Tibial nerve (tissue), 4 donors: ENCODE results near the gene CD7.

Source experiments
- CTCF ChIP-seq, 5 experiments: fragments of 200-600 bp in 3 of 5; fragments of 450-650 bp in 2 of 5; sonication (generic) in 3 of 5; IDR thresholded peaks; one replicate each; pipeline ENCODE4 v1.5.1; 2016 to 2019; ENCODE audit warnings: antibody characterized with exemption in 5 of 5, mild to moderate bottlenecking in 3 of 5, moderate library complexity in 2 of 5
- EP300 ChIP-seq, 2 donors: sonication (generic); formaldehyde crosslinking; IDR thresholded peaks; one replicate each; pipeline ENCODE4 v1.6.1; 2017; ENCODE audit warnings: antibody characterized with exemption in 2 of 2, mild to moderate bottlenecking in 1 of 2
- POLR2A ChIP-seq, 2 donors: fragments of 450-650 bp; IDR thresholded peaks; one replicate each; pipeline ENCODE4 v1.6.1; 2017; ENCODE audit warnings: antibody characterized with exemption in 2 of 2, mild to moderate bottlenecking in 2 of 2, moderate library complexity in 2 of 2

DNA sequence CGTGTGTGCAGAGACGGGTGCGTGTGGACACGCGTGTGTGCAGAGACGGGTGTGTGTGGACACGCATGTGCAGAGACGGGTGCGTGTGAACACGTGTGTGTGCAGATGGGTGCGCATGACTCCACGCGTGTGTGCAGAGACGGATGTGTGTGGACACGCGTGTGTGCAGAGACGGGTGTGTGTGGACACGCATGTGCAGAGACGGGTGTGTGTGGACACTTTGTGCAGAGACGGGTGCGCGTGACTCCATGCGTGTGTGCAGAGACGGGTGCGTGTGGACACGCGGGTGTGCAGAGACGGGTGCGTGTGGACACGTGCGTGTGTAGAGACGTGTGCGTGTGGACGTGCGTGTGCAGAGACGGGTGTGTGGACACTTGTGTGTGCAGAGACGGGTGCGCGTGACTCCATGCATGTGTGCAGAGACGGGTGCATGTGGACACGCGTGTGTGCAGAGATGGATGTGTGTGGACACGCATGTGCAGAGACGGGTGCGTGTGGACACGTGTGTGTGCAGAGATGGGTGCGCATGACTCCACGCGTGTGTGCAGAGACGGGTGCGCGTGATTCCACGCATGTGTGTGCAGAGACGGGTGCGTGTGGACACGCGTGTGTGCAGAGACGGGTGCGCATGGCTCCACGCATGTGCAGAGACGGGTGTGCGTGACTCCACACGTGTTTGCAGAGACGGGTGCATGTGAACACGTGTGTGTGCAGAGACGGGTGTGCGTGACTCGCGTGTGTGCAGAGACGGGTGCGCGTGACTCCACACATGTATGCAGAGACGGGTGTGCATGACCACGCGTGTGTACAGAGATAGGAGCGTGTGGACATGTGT, 1.6 kb upstream of the CD7 start:
- no peak for TF ChIP-seq CTCF (IDR thresholded peaks at IDR 0.05)
- no peak for TF ChIP-seq POLR2A (IDR thresholded peaks at IDR 0.05)
- no peak for TF ChIP-seq EP300 (IDR thresholded peaks at IDR 0.05)
